Endodermal cell (in vitro differentiated cells): ENCODE data around the gene RTEL1. TPM values are rescaled to one million over a fixed set of nuclear protein-coding genes. Genes with fewer than 3 reads are reported as not detected.

Source experiments
- DNase-seq: peaks from one replicate; pipeline ENCODE4 v3.0.0-alpha.2; 2017
- H3K27ac ChIP-seq: 2 replicates; pipeline ENCODE4 v1.5.1; 2013; ENCODE audit warnings: mild to moderate bottlenecking, low read depth, low read length, moderate library complexity
- H3K27me3 ChIP-seq: 2 replicates; pipeline ENCODE4 v1.6.1; 2013; ENCODE audit warnings: mild to moderate bottlenecking, low read length, moderate library complexity; ENCODE audit not compliant: insufficient read depth, control insufficient read depth, poor library complexity, severe bottlenecking
- H3K36me3 ChIP-seq: 2 replicates; pipeline ENCODE4 v1.7.0; 2013; ENCODE audit warnings: mild to moderate bottlenecking, low read length, moderate library complexity; ENCODE audit not compliant: control insufficient read depth, insufficient read depth
- H3K4me1 ChIP-seq: one replicate; pipeline ENCODE4 v1.7.0; 2013; ENCODE audit warnings: low read length; ENCODE audit not compliant: control insufficient read depth, insufficient read depth
- H3K4me3 ChIP-seq: 2 replicates; pipeline ENCODE4 v1.5.1; 2013; ENCODE audit warnings: mild to moderate bottlenecking, low read length, moderate library complexity
- H3K9ac ChIP-seq: 2 replicates; pipeline ENCODE4 v1.6.1; 2013; ENCODE audit warnings: mild to moderate bottlenecking, low read length, moderate library complexity; ENCODE audit not compliant: poor library complexity, severe bottlenecking; ENCODE audit errors: extremely low read depth
- H3K9me3 ChIP-seq: 2 replicates; pipeline ENCODE4 v1.6.1; 2013; ENCODE audit warnings: mild to moderate bottlenecking, low read length, moderate library complexity; ENCODE audit not compliant: control insufficient read depth
- H3K27ac Mint-ChIP-seq: 2 replicates; pipeline ENCODE4 v1.8.0; 2020; ENCODE audit warnings: mixed read lengths
- H3K27me3 Mint-ChIP-seq: 2 replicates; pipeline ENCODE4 v1.8.0; 2021; ENCODE audit warnings: mild to moderate bottlenecking, mixed read lengths; ENCODE audit not compliant: insufficient read depth
- H3K36me3 Mint-ChIP-seq: 2 replicates; pipeline ENCODE4 v1.8.0; 2020; ENCODE audit warnings: low read depth, mixed read lengths
- H3K4me1 Mint-ChIP-seq: 2 replicates; pipeline ENCODE4 v1.8.0; 2020; ENCODE audit warnings: mixed read lengths
- H3K4me3 Mint-ChIP-seq: 2 replicates; pipeline ENCODE4 v1.8.0; 2020; ENCODE audit warnings: mild to moderate bottlenecking, moderate library complexity, mixed read lengths
- H3K9me3 Mint-ChIP-seq: 2 replicates; pipeline ENCODE4 v1.8.0; 2020; ENCODE audit warnings: mild to moderate bottlenecking, mixed read lengths
- CTCF ChIP-seq: fragments of 200-600 bp; sonication (generic); conservative IDR thresholded peaks from 2 replicates; pipeline ENCODE4 v1.5.0; 2021; ENCODE audit warnings: antibody characterized with exemption, mild to moderate bottlenecking
- WGBS, 2 experiments: methylation state at CpG; one replicate each; pipeline versions ENCODE4 v1.1.5 to v1.1.7; 2013; ENCODE audit warnings: missing lambda C conversion rate in 2 of 2, mixed read lengths in 1 of 2; ENCODE audit not compliant: insufficient coverage in 1 of 2, insufficient read length in 1 of 2; 5-methylcytosine and 5-hydroxymethylcytosine counted together
- total RNA-seq, 2 donors: library from RNA; stranded (reverse); fragmentation: NEBNext Ultra II Directional in 1 of 2; extraction: Animal tissue kit (Norgen Biotek cat#: 25700) in 1 of 2; gene quantifications; 2 replicates in 1 of 2; 3 replicates in 1 of 2; pipeline ENCODE4 v1.2.1, GENCODE V29; 2021

Gene RTEL1
- total RNA-seq, 2 donors from 2014 or later: 33.9 to 36.7 TPM

DNA sequence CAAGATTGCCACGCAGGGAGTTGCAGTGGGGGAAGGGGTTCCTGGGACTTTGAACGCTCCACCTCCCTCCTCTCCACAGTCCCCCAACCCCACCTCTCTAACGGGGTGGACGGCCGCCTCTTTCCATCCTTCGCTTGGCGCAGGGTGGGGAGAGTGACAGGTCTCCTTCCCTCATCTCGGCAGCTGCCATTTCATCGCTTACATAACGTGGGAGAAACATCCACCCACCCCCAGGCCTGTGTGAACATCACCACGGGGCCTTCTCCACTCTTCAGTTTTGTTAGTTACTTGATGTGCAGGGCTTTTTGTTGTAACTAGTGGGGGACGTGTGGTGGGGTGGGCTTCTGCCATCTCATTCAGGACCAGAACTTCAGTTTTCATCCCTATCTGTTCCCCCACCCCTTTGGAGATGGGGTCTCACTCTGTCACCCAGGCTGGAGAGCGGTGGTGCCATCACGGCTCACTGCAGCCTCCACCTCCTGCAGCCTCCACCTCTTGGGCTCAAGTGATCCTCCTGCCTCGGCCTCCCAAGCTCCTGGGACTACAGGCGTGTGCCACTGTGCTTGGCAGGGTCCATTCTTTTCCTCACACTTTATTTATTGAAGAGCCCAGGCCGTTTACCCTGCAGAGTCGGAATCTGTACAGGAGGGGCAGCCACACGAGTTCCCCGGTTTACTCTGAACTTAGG lies 17.7 kb downstream of the RTEL1 start:
- Histone ChIP-seq H3K9ac (no peak overlapping the region), H3K27me3 (no peaks in the 10 kb centered on the region), H3K27ac (no peak overlapping the region), H3K9me3 (no peaks in the 10 kb centered on the region), H3K4me1 (no peaks in the 10 kb centered on the region), H3K4me3 (no peak overlapping the region), H3K36me3 (peaks cover 10% of the 10 kb centered on the region)
- Mint-ChIP-seq H3K4me1 (no peaks in the 10 kb centered on the region), H3K4me3 (no peak overlapping the region), H3K36me3 (peaks cover 31% of the 10 kb centered on the region), H3K9me3 (no peaks in the 10 kb centered on the region), H3K27me3 (no peaks in the 10 kb centered on the region), H3K27ac (no peak overlapping the region)
- 93 to 96% methylated on average over 13 to 20 of the region's 20 CpGs for WGBS, 2 experiments
- no peak for TF ChIP-seq CTCF
- no peak for DNase-seq

DNA sequence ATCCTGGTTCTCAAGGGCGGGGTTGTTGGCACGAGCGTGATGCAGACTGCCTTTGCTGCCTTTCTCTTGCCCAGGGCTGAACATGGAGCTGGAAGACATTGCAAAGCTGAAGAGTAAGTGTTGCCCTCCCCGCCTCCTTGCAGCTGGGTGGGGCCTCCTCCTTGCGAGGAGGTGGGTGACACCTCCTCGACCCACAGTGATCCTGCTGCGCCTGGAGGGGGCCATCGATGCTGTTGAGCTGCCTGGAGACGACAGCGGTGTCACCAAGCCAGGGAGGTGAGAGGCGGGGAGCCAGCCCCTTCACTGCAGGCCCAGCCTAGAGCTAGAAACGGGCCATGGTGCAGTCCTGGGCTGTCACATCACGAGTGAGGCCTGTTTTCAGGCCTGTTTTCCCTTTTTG lies 20.0 kb downstream of the RTEL1 start:
- Mint-ChIP-seq H3K36me3 (peaks cover 27% of the 10 kb centered on the region), H3K9me3 (no peaks in the 10 kb centered on the region), H3K27me3 (no peaks in the 10 kb centered on the region), H3K4me3 (no peak overlapping the region), H3K27ac (no peak overlapping the region), H3K4me1 (no peaks in the 10 kb centered on the region)
- Histone ChIP-seq H3K9me3 (no peaks in the 10 kb centered on the region), H3K9ac (no peak overlapping the region), H3K36me3 (peaks cover 5% of the 10 kb centered on the region), H3K27me3 (no peaks in the 10 kb centered on the region), H3K27ac (no peak overlapping the region), H3K4me3 (no peak overlapping the region), H3K4me1 (no peaks in the 10 kb centered on the region)
- TF ChIP-seq CTCF: no peak
- 89% methylated on average over 9 to 13 of the region's 13 CpGs for WGBS, 2 experiments
- no peak for DNase-seq

DNA sequence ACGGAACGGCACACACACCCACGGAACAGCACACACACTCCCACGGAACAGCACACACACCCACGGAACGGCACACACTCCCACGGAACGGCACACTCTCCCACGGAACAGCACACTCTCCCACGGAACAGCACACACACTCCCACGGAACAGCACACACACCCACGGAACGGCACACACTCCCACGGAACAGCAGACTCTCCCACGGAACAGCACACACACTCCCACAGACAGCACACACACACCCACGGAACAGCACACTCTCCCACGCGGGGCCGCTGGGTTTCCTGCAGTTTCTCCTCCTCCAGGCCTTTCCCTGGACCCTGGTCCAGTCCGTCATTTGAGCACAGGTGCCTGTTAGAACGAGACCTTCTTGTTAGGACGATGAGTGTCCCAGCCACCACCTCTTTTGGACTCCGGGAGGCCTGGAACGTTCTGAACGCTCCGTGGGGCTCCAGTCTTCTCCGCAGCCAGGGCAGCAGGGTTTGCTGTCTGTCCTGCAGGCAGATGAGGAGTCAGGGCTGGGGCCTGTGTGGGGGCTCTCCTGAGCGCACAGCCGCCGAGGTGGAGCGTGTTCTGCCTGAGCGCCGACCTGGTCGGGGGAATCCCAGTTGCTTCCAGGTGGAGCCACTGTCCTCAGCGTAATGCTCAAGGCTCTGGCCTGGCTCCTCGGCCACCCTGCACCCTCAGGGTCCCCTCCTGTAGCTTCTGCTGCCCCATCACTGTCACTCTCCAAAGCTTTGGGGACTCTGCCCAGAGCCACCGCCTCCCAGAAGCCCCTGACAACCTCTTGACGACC lies 20.8 kb downstream of the RTEL1 start:
- Histone ChIP-seq H3K36me3 (peaks cover 5% of the 10 kb centered on the region), H3K9ac (no peak overlapping the region), H3K9me3 (no peaks in the 10 kb centered on the region), H3K4me1 (no peaks in the 10 kb centered on the region), H3K27ac (no peak overlapping the region), H3K4me3 (no peak overlapping the region), H3K27me3 (no peaks in the 10 kb centered on the region)
- Mint-ChIP-seq H3K4me1 (no peaks in the 10 kb centered on the region), H3K27ac (no peak overlapping the region), H3K27me3 (no peaks in the 10 kb centered on the region), H3K9me3 (no peaks in the 10 kb centered on the region), H3K36me3 (peaks cover 23% of the 10 kb centered on the region), H3K4me3 (no peak overlapping the region)
- WGBS, 2 experiments: 86 to 91% methylated on average over 25 to 35 of the region's 38 CpGs
- DNase-seq: no peak
- no peak for TF ChIP-seq CTCF
